GM18502 (cell line): ENCODE data around the gene KIF13A.
"Not testable (repeated sequence)": the region's sequence is repeated elsewhere in the genome, so short reads cannot be mapped to it uniquely, and the experiment has no call there.

Source experiments
- ATAC-seq: cut with Tn5 transposase; IDR thresholded peaks from one replicate; pipeline ENCODE4 v1.9.1; 2021; ENCODE audit warnings: mild to moderate bottlenecking; ENCODE audit not compliant: unreplicated experiment, poor library complexity

The KIF13A gene

DNA sequence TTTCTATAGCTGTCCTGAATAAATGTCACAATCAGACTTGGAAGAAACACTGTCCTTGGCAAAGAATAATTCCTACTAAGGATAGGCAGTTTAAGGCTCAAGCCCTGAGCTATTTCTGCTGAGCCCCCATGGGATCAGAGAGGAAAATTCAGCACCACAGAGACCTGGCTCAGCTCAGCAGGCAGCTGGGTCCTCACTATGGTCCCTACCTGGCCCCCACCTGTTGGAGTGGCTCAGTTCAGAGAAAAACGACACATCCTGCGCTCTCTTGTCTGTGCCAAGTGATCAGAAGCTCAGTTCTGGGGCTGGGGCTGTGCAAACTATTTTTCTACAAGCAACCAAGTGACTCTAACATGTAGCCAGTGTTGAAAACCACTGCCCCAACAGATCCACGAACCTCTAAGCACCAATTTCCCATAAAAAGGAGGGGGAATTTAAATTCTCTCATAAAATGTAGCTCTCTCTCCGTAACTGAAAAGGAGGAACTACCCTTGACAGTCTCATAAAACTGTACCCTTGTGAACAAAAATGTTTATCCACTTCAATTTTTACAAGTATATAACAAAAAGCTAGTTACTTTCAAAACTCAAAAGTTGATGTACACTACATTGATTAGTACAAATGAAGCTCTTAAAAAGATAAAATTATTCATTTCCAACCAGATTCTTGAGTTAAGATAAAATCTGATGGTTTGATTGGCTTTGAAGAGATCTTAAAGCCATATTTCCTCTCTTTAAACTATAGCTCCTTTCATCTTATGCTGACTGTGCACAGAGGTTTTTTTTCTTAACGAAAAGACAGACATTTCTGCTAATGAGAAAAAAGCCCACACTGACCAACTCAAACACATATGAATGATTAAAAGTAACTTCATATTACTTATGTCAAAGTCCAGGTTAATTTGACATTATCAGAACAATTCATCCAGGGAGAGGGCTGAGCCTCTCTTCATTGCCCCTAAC, 52.0 kb downstream of the KIF13A start:
- ATAC-seq = no peak

- no peak for ATAC-seq
These were observed 53.7 kb downstream of the KIF13A start for GRCh38 chr6:17933716-17934115.

GRCh38 chr6:17932330-17932852, 55.0 kb downstream of the KIF13A start:
- ATAC-seq = no peak

DNA sequence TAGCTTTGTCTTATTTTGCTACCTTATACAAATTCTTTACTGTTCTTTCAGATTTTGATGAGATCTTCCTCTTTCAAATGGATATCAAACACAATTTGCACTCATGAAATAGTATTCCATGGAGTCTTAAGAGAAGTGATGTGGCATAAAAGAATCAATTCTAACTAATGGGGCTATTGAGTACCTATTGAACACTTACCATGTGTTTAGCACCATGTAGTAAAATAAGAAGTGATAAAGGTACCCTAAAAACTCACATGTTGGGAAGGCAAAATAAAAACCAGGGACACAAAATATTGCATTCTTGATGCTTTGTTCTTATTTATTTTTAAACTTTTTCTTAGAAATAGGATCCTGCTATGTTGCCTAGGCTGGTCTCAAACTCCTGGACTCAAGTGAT, 56.2 kb downstream of the KIF13A start:
- ATAC-seq = no peak

- ATAC-seq = no peak
These were observed 57.0 kb downstream of the KIF13A start for GRCh38 chr6:17930321-17930993.

- no peak for ATAC-seq
These were observed 58.7 kb downstream of the KIF13A start for GRCh38 chr6:17928514-17929430.

DNA sequence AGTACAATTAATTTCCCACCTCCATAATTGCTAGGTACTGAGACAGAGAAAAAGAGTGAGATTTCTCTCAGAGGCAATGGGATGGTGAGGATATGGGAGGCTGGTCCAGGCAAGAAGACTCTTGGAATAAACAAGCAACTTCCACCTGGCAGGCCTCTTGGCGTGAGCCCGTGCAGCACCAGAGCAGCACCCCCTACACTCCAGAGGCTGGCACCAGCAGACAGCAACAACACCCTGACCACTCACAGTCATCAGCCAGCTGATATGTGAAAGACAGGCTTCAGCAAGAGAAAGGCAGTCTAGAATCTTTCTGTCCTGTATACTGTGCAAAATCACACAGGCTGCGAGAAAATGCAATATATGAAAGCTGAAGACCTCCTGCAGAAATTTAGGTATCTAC, 59.7 kb downstream of the KIF13A start:
- ATAC-seq = no peak

GRCh38 chr6:17923401-17923863, 64.0 kb downstream of the KIF13A start:
- no peak for ATAC-seq

- ATAC-seq = no peak
These were observed 66.0 kb downstream of the KIF13A start for GRCh38 chr6:17921454-17921853.

DNA sequence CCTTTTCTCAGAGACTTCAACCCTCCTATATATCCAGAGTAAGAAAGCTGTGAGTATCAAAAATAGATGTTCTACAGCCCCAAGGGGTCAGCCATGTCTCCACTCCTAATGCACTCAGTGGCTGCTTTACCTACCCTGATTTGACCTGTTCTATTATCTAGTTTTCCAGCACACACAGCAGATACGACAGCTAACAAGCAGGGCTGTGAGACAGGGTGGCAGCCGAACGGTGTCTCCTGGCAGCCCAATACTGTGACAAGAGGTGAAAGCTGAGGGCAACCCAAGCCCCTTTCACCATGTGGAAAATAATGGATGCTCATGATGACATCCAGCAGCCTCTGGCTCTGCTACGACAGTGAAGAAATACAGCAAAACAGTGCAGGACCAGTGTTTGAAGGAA, 67.9 kb downstream of the KIF13A start:
- no peak for ATAC-seq

GRCh38 chr6:17917837-17918763, 69.3 kb downstream of the KIF13A start:
- ATAC-seq = no peak

DNA sequence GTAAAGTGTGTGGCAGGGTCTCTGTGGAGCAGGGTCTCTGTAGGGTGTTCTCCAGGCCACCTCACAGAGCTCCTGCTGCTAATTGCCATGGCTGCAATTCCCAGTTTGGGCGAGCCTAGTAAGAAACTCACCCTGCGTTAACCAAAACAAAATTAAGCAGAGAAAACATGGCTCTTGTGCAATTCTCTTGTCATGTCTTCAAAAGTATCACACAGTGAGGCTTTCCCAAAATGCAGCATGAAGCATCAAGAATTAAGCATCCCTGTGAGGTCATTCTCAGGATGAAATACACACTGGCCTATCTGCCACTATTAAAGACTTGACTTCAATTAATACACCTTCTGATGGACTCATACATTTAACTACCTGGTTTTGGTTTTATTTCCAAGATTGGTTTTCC, 72.8 kb downstream of the KIF13A start:
- ATAC-seq = no peak

GRCh38 chr6:17912521-17912920, 74.9 kb downstream of the KIF13A start:
- no peak for ATAC-seq

DNA sequence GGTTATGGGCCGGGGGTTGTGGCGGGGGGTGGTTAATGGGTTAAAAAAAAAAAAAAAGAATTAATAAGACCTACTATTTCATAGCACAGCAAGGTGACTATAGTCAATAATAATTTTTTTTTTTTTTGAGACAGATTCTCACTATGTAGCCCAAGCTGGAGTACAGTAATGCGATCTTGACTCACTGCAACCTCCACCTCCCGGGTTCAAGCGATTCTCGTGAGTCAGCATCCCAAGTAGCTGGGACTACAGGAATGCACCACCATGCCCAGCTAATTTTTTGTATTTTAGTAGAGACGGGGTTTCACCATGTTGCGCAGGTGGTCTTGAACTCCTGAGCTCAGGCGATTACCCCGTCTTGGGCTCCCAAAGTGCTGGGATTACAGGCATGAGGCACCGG, 75.8 kb downstream of the KIF13A start:
- not testable (repeated sequence) for ATAC-seq

DNA sequence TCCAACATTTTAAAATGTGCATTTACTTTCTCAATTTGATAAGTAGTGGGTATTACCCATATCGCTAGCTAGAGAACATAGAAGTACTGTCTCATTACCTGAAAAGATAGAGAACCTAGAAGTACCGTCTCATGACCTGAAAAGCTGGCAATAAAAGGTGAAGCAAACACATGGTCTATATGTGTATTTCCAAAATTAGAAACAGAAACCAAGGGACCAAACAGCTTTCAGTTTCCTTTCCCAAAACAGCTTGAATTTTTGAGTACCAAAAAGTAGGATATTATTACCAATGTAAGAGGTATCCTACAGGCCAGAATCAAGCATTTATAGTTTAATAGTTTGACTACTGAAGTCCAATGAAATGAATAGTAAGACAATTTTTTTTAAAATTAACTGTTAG, 77.2 kb downstream of the KIF13A start:
- ATAC-seq = no peak

- ATAC-seq = no peak
These were observed 78.6 kb downstream of the KIF13A start for GRCh38 chr6:17908831-17909230.

DNA sequence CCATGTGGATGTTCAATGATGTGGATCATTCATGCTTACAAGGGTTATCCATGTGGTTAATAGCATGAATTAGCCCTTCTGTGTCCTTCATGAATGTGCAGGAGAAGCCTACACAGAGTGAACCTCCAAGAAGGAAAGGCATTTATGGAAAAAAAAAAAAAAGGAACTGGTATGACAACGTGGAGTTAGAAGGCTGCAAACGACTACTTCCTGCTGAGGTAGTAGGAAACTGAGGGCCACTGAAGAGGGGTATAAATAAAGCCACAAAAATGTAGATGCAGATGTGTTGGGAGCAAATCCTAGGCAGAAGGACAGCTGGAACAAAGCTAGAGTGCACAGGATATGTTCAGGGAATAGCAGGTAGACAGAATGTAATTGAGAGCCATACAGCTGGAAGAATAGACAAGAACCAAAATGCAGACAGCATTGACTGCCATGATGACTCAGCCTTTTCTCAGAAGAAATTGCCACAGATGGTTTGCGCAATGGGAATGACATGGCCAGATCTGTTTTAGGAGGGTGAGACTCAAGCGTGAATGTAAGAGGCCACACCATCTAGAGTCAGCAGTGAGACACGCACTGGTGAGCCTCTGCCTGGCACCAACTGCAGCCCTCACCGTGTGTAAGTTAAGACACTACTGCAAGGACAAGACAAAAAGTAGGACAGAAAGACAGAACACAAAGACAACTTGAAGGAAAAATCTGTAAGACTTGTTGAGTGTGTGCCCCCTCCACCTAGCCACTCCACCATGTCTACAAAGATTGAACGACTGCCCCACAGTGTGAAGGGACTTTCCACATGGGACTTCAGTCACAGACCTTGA, 79.8 kb downstream of the KIF13A start:
- peak; percentile 65 for ATAC-seq
